ENCODE measurements around the gene CR1L.
A peak's percentile ranks its signal among the peaks of the same experiment; 100 is the strongest.

DNA sequence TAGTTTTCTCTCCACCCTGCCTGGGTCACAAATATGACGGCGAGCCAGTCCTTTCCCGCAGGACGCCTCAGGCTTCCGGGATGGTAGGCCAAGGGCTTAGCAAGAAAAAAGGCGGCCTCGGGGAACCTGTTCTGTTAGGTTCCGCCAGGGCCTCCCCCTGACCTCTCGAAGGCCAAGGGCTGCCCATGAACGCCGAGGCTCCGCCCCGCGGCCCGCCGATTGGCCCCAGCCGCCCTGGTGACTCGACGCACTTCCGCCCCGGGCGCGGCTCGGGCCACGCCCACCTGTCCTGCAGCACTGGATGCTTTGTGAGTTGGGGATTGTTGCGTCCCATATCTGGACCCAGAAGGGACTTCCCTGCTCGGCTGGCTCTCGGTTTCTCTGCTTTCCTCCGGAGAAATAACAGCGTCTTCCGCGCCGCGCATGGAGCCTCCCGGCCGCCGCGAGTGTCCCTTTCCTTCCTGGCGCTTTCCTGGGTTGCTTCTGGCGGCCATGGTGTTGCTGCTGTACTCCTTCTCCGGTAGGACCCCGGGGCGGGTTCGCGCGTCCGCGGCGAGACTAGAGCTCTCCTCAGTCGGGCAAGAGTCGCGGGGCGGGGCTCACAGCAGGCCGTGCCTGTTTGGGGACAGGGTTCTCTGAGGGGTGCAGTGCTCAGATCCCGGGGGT lies 107.0 kb downstream of the CR1L start, which contains the start of gene CD46:
- TF ChIP-seq POLR2A (IDR thresholded peaks at IDR 0.05; ENCODE audit: low read depth, low read length) (peak; percentile 85), POLR2AphosphoS5 (IDR thresholded peaks at IDR 0.05; ENCODE audit: low read depth, low read length) (peak; percentile 55; the same call in 1 of the 2 replicates), PAX5 (IDR thresholded peaks at IDR 0.05; ENCODE audit: insufficient read depth, low read length, severe bottlenecking) (no peak)

Data from GM12891 (cell line).